Suppressor macrophage treated with lipopolysaccharide for 4 hours (primary cell): ENCODE measurements around the gene CDNF.

Experiments
- DNase-seq: peaks from one replicate; pipeline ENCODE4 v3.0.0-alpha.2; 2020

Gene CDNF

GRCh38 chr10:14784459-14785055, 53.3 kb downstream of the CDNF start:
- DNase-seq = no peak

GRCh38 chr10:14782691-14783363, 55.0 kb downstream of the CDNF start:
- DNase-seq = no peak

DNA sequence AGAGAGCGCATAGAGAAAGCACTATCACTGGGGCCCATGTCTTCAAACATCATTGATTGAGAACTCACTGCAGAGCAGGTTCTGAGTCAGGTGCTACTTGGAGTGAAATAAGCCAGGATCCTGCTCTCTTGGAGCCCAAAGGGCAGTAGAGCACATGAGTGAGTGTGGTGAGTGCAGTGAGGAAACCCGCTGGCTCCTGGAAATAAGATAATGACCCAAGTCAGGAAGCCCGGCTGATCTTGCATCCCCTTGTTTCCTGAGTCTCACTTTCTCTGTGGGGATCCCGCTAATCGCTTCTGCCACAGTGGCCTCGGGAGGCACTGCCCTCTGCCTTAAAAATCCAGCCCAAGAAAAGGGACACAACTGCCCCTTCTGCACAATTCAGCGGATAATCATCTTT, 56.1 kb downstream of the CDNF start:
- no peak for DNase-seq

DNA sequence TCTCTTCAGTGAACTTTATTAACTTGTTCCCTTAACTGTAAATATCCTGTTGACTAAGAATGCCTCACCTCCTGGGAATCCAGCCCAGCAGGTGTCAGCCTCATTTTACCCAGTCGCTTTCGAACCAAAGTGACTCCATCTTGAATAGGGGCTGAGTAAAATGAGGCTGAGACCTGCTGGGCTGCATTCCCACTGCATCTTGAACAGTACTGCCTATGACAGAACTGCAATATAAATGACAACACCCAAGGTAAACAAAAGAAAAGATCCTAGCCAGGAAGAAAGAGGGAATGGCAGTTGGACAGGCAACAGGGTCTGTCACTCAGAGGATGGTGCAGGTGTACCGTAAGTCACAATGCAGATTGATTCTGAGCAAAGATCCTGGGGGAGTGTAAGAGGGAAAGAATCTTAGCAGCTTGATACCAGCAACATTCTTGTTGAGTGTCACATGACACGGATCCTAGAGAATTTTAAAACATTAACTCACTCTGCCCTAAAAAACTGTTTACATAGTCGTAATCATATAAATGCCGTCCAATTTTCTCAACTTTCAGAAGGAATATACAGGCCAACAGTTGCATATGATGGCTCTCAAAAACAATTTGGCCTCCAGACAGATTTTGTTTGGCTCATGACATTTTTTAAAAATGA, 58.7 kb downstream of the CDNF start:
- no peak for DNase-seq

- DNase-seq = no peak
These were observed 61.3 kb downstream of the CDNF start for GRCh38 chr10:14776546-14776945.

DNA sequence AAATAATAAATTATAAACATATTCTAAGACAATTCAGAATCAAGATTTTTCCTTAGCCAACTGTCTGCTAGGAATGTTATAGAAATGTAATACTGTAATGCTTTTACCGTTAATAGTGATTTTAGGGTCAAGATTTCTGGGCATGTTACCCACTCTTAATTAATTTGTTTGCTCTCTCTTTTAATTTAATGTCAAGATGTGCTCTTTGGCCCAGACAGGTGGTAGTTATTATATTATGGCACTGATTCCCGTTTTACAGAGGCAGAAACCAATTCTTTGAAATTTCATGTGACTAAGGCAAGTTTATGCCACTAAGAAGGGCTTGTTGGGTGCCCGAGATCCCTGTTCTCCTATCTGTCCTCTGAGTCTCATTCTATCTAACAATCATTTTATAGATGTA, 62.2 kb downstream of the CDNF start:
- no peak for DNase-seq

GRCh38 chr10:14774797-14775196, 63.0 kb downstream of the CDNF start, which contains the start of gene FAM107B:
FAM107B (minus strand) TSS chr10:14774897; CDS start chr10:14774663, 234 bp downstream.
- no peak for DNase-seq

DNA sequence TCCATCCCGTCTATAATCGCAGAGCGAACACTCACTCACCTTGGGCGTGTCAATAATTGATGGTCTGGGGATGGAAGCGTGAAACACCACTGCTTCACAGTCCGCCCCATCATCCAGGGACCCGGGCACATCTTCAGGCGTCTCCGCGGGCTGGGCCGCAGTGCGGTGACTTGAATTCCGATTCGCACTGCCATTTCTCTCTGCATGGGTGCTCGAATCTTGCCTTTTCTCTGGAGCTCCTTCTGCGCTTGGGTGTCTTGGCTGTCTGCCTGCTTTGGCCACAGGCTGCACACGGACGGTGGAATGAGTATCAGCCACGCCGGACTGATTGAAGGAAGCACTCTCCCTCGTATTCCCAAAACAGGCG, 63.6 kb downstream of the CDNF start:
- no peak for DNase-seq

- no peak for DNase-seq
These were observed 64.2 kb downstream of the CDNF start for GRCh38 chr10:14773551-14774213.

DNA sequence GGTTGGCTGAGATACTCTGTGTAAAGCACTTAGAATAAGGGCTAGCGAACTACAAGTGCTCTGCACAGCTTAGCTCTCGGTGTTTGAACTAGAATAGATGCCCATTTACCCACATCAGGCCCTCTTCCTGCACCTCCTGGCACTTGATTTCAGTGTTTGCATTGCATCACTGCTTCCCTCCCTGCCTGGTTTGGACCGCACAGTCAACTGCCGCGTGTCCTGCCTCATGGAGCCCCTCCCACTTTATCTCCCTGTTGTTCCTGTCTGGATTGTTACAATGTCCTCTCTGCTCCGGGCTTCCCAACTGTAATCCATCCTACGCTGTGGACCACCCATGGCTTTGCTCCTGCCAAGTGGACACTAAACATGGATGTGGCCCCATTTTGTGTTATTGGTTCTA, 65.4 kb downstream of the CDNF start:
- DNase-seq = no peak

- DNase-seq = no peak
These were observed 66.9 kb downstream of the CDNF start for GRCh38 chr10:14770927-14771326.
